Measurements from ENCODE around the gene ST6GALNAC3.

ST6GALNAC3 gene

GRCh38 chr1:76507376-76507775 is 432.8 kb downstream of the ST6GALNAC3 start:
- DNase-seq (ENCODE audit: low read depth), result no peak

GRCh38 chr1:76508871-76509270 is 434.3 kb downstream of the ST6GALNAC3 start:
- no peak for DNase-seq (ENCODE audit: low read depth)

- DNase-seq (ENCODE audit: low read depth), result no peak
Observed at GRCh38 chr1:76510672-76511557, 436.4 kb downstream of the ST6GALNAC3 start.

- no peak for DNase-seq (ENCODE audit: low read depth)
Observed at GRCh38 chr1:76511558-76512179, 437.1 kb downstream of the ST6GALNAC3 start.

GRCh38 chr1:76530953-76531352 is 456.4 kb downstream of the ST6GALNAC3 start:
- no peak for DNase-seq (ENCODE audit: low read depth)

GRCh38 chr1:76541618-76542017 is 467.1 kb downstream of the ST6GALNAC3 start:
- DNase-seq (ENCODE audit: low read depth), result no peak

GRCh38 chr1:76542359-76542758 is 467.8 kb downstream of the ST6GALNAC3 start:
- DNase-seq (ENCODE audit: low read depth), result no peak

GRCh38 chr1:76543495-76543894 is 468.9 kb downstream of the ST6GALNAC3 start:
- DNase-seq (ENCODE audit: low read depth), result no peak

- DNase-seq (ENCODE audit: low read depth), result no peak
Observed at GRCh38 chr1:76546354-76546933, 471.9 kb downstream of the ST6GALNAC3 start.

- no peak for DNase-seq (ENCODE audit: low read depth)
Observed at GRCh38 chr1:76547916-76548315, 473.4 kb downstream of the ST6GALNAC3 start.

GRCh38 chr1:76548513-76549100 is 474.1 kb downstream of the ST6GALNAC3 start:
- DNase-seq (ENCODE audit: low read depth), result no peak

- DNase-seq (ENCODE audit: low read depth), result no peak
Observed at GRCh38 chr1:76554283-76554682, 479.7 kb downstream of the ST6GALNAC3 start.

GRCh38 chr1:76562292-76562691 is 487.7 kb downstream of the ST6GALNAC3 start:
- no peak for DNase-seq (ENCODE audit: low read depth)

- DNase-seq (ENCODE audit: low read depth), result no peak
Observed at GRCh38 chr1:76568573-76569238, 494.2 kb downstream of the ST6GALNAC3 start.

GRCh38 chr1:76571248-76571647 is 496.7 kb downstream of the ST6GALNAC3 start:
- no peak for DNase-seq (ENCODE audit: low read depth)

- DNase-seq (ENCODE audit: low read depth), result no peak
Observed at GRCh38 chr1:76572229-76572628, 497.7 kb downstream of the ST6GALNAC3 start.

GRCh38 chr1:76576876-76577524 is 502.5 kb downstream of the ST6GALNAC3 start:
- DNase-seq (ENCODE audit: low read depth), result no peak

- no peak for DNase-seq (ENCODE audit: low read depth)
Observed at GRCh38 chr1:76577525-76578185, 503.1 kb downstream of the ST6GALNAC3 start.

GRCh38 chr1:76580206-76580605 is 505.7 kb downstream of the ST6GALNAC3 start:
- no peak for DNase-seq (ENCODE audit: low read depth)

GRCh38 chr1:76581712-76582111 is 507.2 kb downstream of the ST6GALNAC3 start:
- no peak for DNase-seq (ENCODE audit: low read depth)

GRCh38 chr1:76583235-76583868 is 508.8 kb downstream of the ST6GALNAC3 start:
- DNase-seq (ENCODE audit: low read depth), result no peak

All from stimulated activated CD4-positive, alpha-beta T cell treated with anti-CD3 and anti-CD28 coated beads, Interleukin-2, amount 100 ng/mL, for 4 hours (primary cell).